Liver (tissue), 9 donors: ENCODE data around the gene MED12L. TPM values are rescaled to one million over a fixed set of nuclear protein-coding genes. Genes with fewer than 3 reads are reported as not detected.

ENCODE experiments used
- DNase-seq: peaks from one replicate; pipeline ENCODE4 v3.0.0-alpha.2; 2017; ENCODE audit warnings: low spot score
- H3K27ac ChIP-seq, 2 donors: one replicate each; pipeline ENCODE4 v1.7.0; 2013; ENCODE audit warnings: inconsistent platforms in 2 of 2, low read length in 2 of 2, control low read depth in 1 of 2, low read depth in 1 of 2, mild to moderate bottlenecking in 1 of 2
- H3K27me3 ChIP-seq, 4 donors: one replicate each; pipeline versions ENCODE4 v1.6.1 to v1.7.0; 2013; ENCODE audit warnings: low read length in 3 of 4, inconsistent platforms in 1 of 4, mild to moderate bottlenecking in 1 of 4, moderate library complexity in 1 of 4; ENCODE audit not compliant: control insufficient read depth in 4 of 4, insufficient read depth in 4 of 4
- H3K36me3 ChIP-seq, 4 donors: one replicate each; pipeline versions ENCODE4 v1.6.1 to v1.7.0; 2013; ENCODE audit warnings: low read length in 3 of 4, mild to moderate bottlenecking in 3 of 4, low read depth in 1 of 4, moderate library complexity in 1 of 4; ENCODE audit not compliant: control insufficient read depth in 4 of 4, insufficient read depth in 3 of 4
- H3K4me1 ChIP-seq, 4 donors: one replicate each; pipeline versions ENCODE4 v1.6.1 to v1.7.0; 2013; ENCODE audit warnings: low read length in 3 of 4, mild to moderate bottlenecking in 3 of 4, moderate library complexity in 1 of 4; ENCODE audit not compliant: control insufficient read depth in 4 of 4, insufficient read depth in 4 of 4
- H3K4me3 ChIP-seq, 3 donors: one replicate each; pipeline versions ENCODE4 v1.6.1 to v1.7.0; 2013; ENCODE audit warnings: low read length in 3 of 3, control low read depth in 1 of 3, low read depth in 1 of 3, mild to moderate bottlenecking in 1 of 3
- H3K9ac ChIP-seq, 2 donors: one replicate each; pipeline ENCODE4 v1.7.0; 2013; ENCODE audit warnings: low read length in 2 of 2, mild to moderate bottlenecking in 2 of 2, moderate library complexity in 2 of 2, control low read depth in 1 of 2, low read depth in 1 of 2
- H3K9me3 ChIP-seq, 4 donors: one replicate each; pipeline versions ENCODE4 v1.6.1 to v1.7.0; 2013; ENCODE audit warnings: low read length in 3 of 4; ENCODE audit not compliant: control insufficient read depth in 4 of 4
- ATF3 ChIP-seq: IDR thresholded peaks from 2 replicates; pipeline ENCODE4 v1.6.1; 2016; ENCODE audit warnings: antibody characterized with exemption
- CTCF ChIP-seq: fragments of 150-350 bp; IDR thresholded peaks from 2 replicates; pipeline ENCODE4 v1.5.1; 2017; ENCODE audit warnings: improper control_type of control experiment, low read depth, low read length; ENCODE audit not compliant: missing input control
- EGR1 ChIP-seq, 2 donors: IDR thresholded peaks; 2 replicates each; pipeline ENCODE4 v1.6.1; 2016 to 2018; ENCODE audit warnings: antibody characterized with exemption in 2 of 2, low read depth in 2 of 2
- FOXA1 ChIP-seq: IDR thresholded peaks from 2 replicates; pipeline ENCODE4 v1.6.1; 2016; ENCODE audit warnings: antibody characterized with exemption
- FOXA2 ChIP-seq: IDR thresholded peaks from 2 replicates; pipeline ENCODE4 v1.6.1; 2016; ENCODE audit warnings: antibody characterized with exemption
- GABPA ChIP-seq, 2 donors: IDR thresholded peaks in 1 of 2; conservative IDR thresholded peaks in 1 of 2; 2 replicates each; pipeline ENCODE4 v1.6.1; 2016; ENCODE audit warnings: antibody characterized with exemption in 2 of 2, mild to moderate bottlenecking in 1 of 2, moderate library complexity in 1 of 2
- HNF4A ChIP-seq, 2 donors: conservative IDR thresholded peaks; 2 replicates each; pipeline ENCODE4 v1.6.1; 2016; ENCODE audit warnings: antibody characterized with exemption in 2 of 2, mild to moderate bottlenecking in 2 of 2
- HNF4G ChIP-seq: IDR thresholded peaks from 2 replicates; pipeline ENCODE4 v1.6.1; 2016; ENCODE audit warnings: antibody characterized with exemption
- JUND ChIP-seq, 2 donors: IDR thresholded peaks; 2 replicates each; pipeline ENCODE4 v1.6.1; 2016; ENCODE audit warnings: antibody characterized with exemption in 2 of 2
- MAX ChIP-seq: IDR thresholded peaks from 2 replicates; pipeline ENCODE4 v1.6.1; 2016; ENCODE audit warnings: antibody characterized with exemption
- NR2F2 ChIP-seq: IDR thresholded peaks from 2 replicates; pipeline ENCODE4 v1.6.1; 2016; ENCODE audit warnings: antibody characterized with exemption
- RAD21 ChIP-seq, 2 donors: IDR thresholded peaks; 2 replicates each; pipeline ENCODE4 v1.6.1; 2016; ENCODE audit warnings: antibody characterized with exemption in 2 of 2, mild to moderate bottlenecking in 2 of 2
- REST ChIP-seq: IDR thresholded peaks from 2 replicates; pipeline ENCODE4 v1.6.1; 2016; ENCODE audit warnings: antibody characterized with exemption, mild to moderate bottlenecking
- RXRA ChIP-seq, 2 donors: IDR thresholded peaks; 2 replicates each; pipeline ENCODE4 v1.6.1; 2017 to 2018; ENCODE audit warnings: antibody characterized with exemption in 2 of 2, mild to moderate bottlenecking in 1 of 2
- SP1 ChIP-seq: IDR thresholded peaks from 2 replicates; pipeline ENCODE4 v1.6.1; 2018; ENCODE audit warnings: antibody characterized with exemption, mild to moderate bottlenecking
- TAF1 ChIP-seq: conservative IDR thresholded peaks from 2 replicates; pipeline ENCODE4 v1.6.1; 2016; ENCODE audit warnings: antibody characterized with exemption, mild to moderate bottlenecking
- YY1 ChIP-seq: IDR thresholded peaks from 2 replicates; pipeline ENCODE4 v1.6.1; 2016; ENCODE audit warnings: antibody characterized with exemption, mild to moderate bottlenecking
- ZBTB33 ChIP-seq: IDR thresholded peaks from 2 replicates; pipeline ENCODE4 v1.6.1; 2016; ENCODE audit warnings: antibody characterized with exemption
- WGBS: extraction: QIAGEN DNeasy Blood & Tissue Kit; methylation state at CpG from one replicate; pipeline ENCODE4 v1.1.7; 2013; 5-methylcytosine and 5-hydroxymethylcytosine counted together
- polyA plus RNA-seq, 2 donors: library from polyadenylated mRNA; stranded (reverse) in 1 of 2; unstranded in 1 of 2; fragments of 200-250 nt in 1 of 2; fragments of >200 nt in 1 of 2; fragmentation: Nextera tagmentation in 1 of 2; extraction: Ambion mirVana in 1 of 2; gene quantifications; one replicate each; pipeline versions ENCODE4 v1.2.1 to v1.2.3, GENCODE V29; 2013 to 2015
- total RNA-seq, 2 donors: library from RNA; depleted of rRNA; stranded (reverse); fragments of >200 nt; gene quantifications; one replicate each; pipeline ENCODE4 v1.2.3, GENCODE V29; 2014
- donor health status: healthy.
- donor health status: healthy.
- donor health status: healthy.
- donor health status: healthy.
- donor health status: healthy.

The MED12L gene
- total and polyA plus RNA-seq, 4 donors = 0.02 to 2.1 (median 0.49) TPM

- H3K27ac ChIP-seq = no peak overlapping the region
- H3K36me3 ChIP-seq = no peaks in the 10 kb centered on the region
- TF ChIP-seq JUND (IDR thresholded peaks at IDR 0.05) = no peak
- no peak for TF ChIP-seq HNF4G
- no peak for TF ChIP-seq ZBTB33
- TF ChIP-seq EGR1 (IDR thresholded peaks at IDR 0.05; ENCODE audit: low read depth in 2 of 2) = no peak
- no peak for TF ChIP-seq YY1
- TF ChIP-seq GABPA (IDR thresholded peaks at IDR 0.05 in 1 of 2, conservative IDR thresholded peaks at IDR 0.05 in 1 of 2) = no peak
- no peak for TF ChIP-seq ATF3
- no peak for TF ChIP-seq HNF4A (conservative IDR thresholded peaks at IDR 0.05)
- TF ChIP-seq SP1 = no peak
- no peak for TF ChIP-seq FOXA2
- no peak for TF ChIP-seq MAX
- TF ChIP-seq RXRA (IDR thresholded peaks at IDR 0.05) = no peak
- TF ChIP-seq CTCF = no peak
- TF ChIP-seq NR2F2 = no peak
- no peak for TF ChIP-seq REST
- no peak for TF ChIP-seq TAF1
- TF ChIP-seq FOXA1 = no peak
- TF ChIP-seq RAD21 (IDR thresholded peaks at IDR 0.05) = no peak
- DNase-seq = no peak
- no peaks in the 10 kb centered on the region for H3K9me3 ChIP-seq
- 76% methylated on average over 2 of the region's 2 CpGs for WGBS
- no peaks in the 10 kb centered on the region for H3K27me3 ChIP-seq
- H3K4me1 ChIP-seq = no peaks in the 10 kb centered on the region
- no peak overlapping the region for H3K9ac ChIP-seq
- no peak overlapping the region for H3K4me3 ChIP-seq
Observed at GRCh38 chr3:151276038-151276686, 190.7 kb downstream of the MED12L start.
